CD14-positive monocyte (primary cell): Measurements from ENCODE around the gene FGGY. TPM values are rescaled to one million over a fixed set of nuclear protein-coding genes. Genes with fewer than 3 reads are reported as not detected.

Source experiments
- DNase-seq, 3 donors: peaks; one replicate each; pipeline ENCODE4 v3.0.0-alpha.2; 2011 to 2022
- H2AFZ ChIP-seq: 2 replicates; pipeline ENCODE4 v1.6.0; 2012; ENCODE audit warnings: mild to moderate bottlenecking, low read depth, low read length, inconsistent platforms; ENCODE audit not compliant: insufficient read depth, poor library complexity, severe bottlenecking
- H3K27ac ChIP-seq, 2 donors: 1 replicate in 1 of 2; 2 replicates in 1 of 2; pipeline ENCODE4 v1.5.1; 2012 to 2013; ENCODE audit warnings: low read length in 2 of 2, control low read depth in 1 of 2, inconsistent platforms in 1 of 2, low read depth in 1 of 2, mild to moderate bottlenecking in 1 of 2
- H3K27me3 ChIP-seq, 2 donors: one replicate each; pipeline versions ENCODE4 v1.6.0 to v1.6.1; 2011 to 2013; ENCODE audit warnings: low read length in 2 of 2; ENCODE audit not compliant: control insufficient read depth in 2 of 2, insufficient read depth in 2 of 2
- H3K36me3 ChIP-seq, 2 donors: replicated peaks in 1 of 2; 1 replicate in 1 of 2; 2 replicates in 1 of 2; pipeline versions ENCODE4 v1.5.1 to v1.6.1; 2012 to 2013; ENCODE audit warnings: low read length in 2 of 2, control low read depth in 1 of 2, inconsistent platforms in 1 of 2, mild to moderate bottlenecking in 1 of 2; ENCODE audit not compliant: insufficient read depth in 2 of 2, control insufficient read depth in 1 of 2
- H3K4me1 ChIP-seq, 2 donors: 1 replicate in 1 of 2; 2 replicates in 1 of 2; pipeline versions ENCODE4 v1.5.1 to v1.6.1; 2012 to 2013; ENCODE audit warnings: low read length in 2 of 2, control low read depth in 1 of 2, inconsistent platforms in 1 of 2, mild to moderate bottlenecking in 1 of 2, moderate library complexity in 1 of 2; ENCODE audit not compliant: insufficient read depth in 2 of 2, control insufficient read depth in 1 of 2
- H3K4me2 ChIP-seq: replicated peaks from 2 replicates; pipeline ENCODE3; 2012; ENCODE audit warnings: low read length, moderate library complexity, mild to moderate bottlenecking; ENCODE audit not compliant: poor library complexity, severe bottlenecking; ENCODE audit errors: extremely low read depth
- H3K4me3 ChIP-seq, 3 experiments: fragments of 200-600 bp in 1 of 3; sonication (generic) in 1 of 3; replicated peaks in 1 of 3; 1 replicate in 2 of 3; 2 replicates in 1 of 3; pipeline ENCODE4 v1.5.1; 2011 to 2013; ENCODE audit warnings: low read length in 3 of 3, mild to moderate bottlenecking in 3 of 3, control low read depth in 2 of 3, low read depth in 2 of 3, inconsistent platforms in 1 of 3, moderate library complexity in 1 of 3
- H3K79me2 ChIP-seq: 2 replicates; pipeline ENCODE4 v1.6.0; 2012; ENCODE audit warnings: mild to moderate bottlenecking, control low read depth, inconsistent platforms, low read length, moderate library complexity; ENCODE audit not compliant: insufficient read depth
- H3K9ac ChIP-seq: 2 replicates; pipeline ENCODE4 v1.6.0; 2017; ENCODE audit warnings: low read length, mild to moderate bottlenecking; ENCODE audit not compliant: insufficient read depth, poor library complexity, severe bottlenecking
- H3K9me3 ChIP-seq, 2 donors: replicated peaks in 1 of 2; 1 replicate in 1 of 2; 2 replicates in 1 of 2; pipeline versions ENCODE4 v1.5.1 to v1.6.1; 2012 to 2013; ENCODE audit warnings: low read length in 2 of 2, control low read depth in 1 of 2; ENCODE audit not compliant: control insufficient read depth in 1 of 2, insufficient read depth in 1 of 2
- H4K20me1 ChIP-seq: 2 replicates; pipeline ENCODE4 v1.6.0; 2012; ENCODE audit warnings: mild to moderate bottlenecking, low read length, control low read depth, moderate library complexity; ENCODE audit not compliant: insufficient read depth
- H3K27ac Mint-ChIP-seq, 7 donors: one replicate each; pipeline ENCODE4 v1.8.0; 2020; ENCODE audit warnings: mild to moderate bottlenecking in 7 of 7, mixed read lengths in 7 of 7, moderate library complexity in 6 of 7, inconsistent platforms in 2 of 7
- H3K27me3 Mint-ChIP-seq, 3 donors: one replicate each; pipeline ENCODE4 v1.8.0; 2021 to 2022; ENCODE audit warnings: low read depth in 3 of 3, mild to moderate bottlenecking in 3 of 3, mixed read lengths in 3 of 3, moderate library complexity in 3 of 3, inconsistent platforms in 1 of 3
- H3K36me3 Mint-ChIP-seq, 2 donors: one replicate each; pipeline ENCODE4 v1.8.0; 2020; ENCODE audit warnings: mixed read lengths in 2 of 2, inconsistent platforms in 1 of 2, mild to moderate bottlenecking in 1 of 2
- H3K4me1 Mint-ChIP-seq: one replicate; pipeline ENCODE4 v1.8.0; 2020; ENCODE audit warnings: mild to moderate bottlenecking, mixed read lengths
- H3K4me3 Mint-ChIP-seq, 2 donors: one replicate each; pipeline ENCODE4 v1.8.0; 2020; ENCODE audit warnings: mild to moderate bottlenecking in 2 of 2, mixed read lengths in 2 of 2, moderate library complexity in 1 of 2
- H3K9me3 Mint-ChIP-seq, 7 donors: one replicate each; pipeline ENCODE4 v1.8.0; 2020 to 2022; ENCODE audit warnings: mixed read lengths in 7 of 7, mild to moderate bottlenecking in 6 of 7, moderate library complexity in 6 of 7, inconsistent platforms in 2 of 7
- WGBS: methylation state at CpG from one replicate; pipeline ENCODE4 v1.1.5; 2013; ENCODE audit warnings: missing lambda C conversion rate; ENCODE audit not compliant: insufficient coverage; 5-methylcytosine and 5-hydroxymethylcytosine counted together
- intact Hi-C, 2 donors: fragments of 100-400 bp; cut with micrococcal nuclease; formaldehyde crosslinking; loops; one replicate each; pipeline versions ENCODE4 v1.15.0 to v1.15.1; 2023
- polyA plus RNA-seq, 3 donors: library from polyadenylated mRNA; depleted of rRNA in 1 of 3; unstranded in 2 of 3; stranded (reverse) in 1 of 3; fragments of 300-500 nt in 2 of 3; fragments of >200 nt in 1 of 3; fragmentation: Illumina TruSeq in 2 of 3; gene quantifications; 1 replicate in 2 of 3; 2 replicates in 1 of 3; pipeline ENCODE4 v1.2.3, GENCODE V29; 2012 to 2021
- TF ChIP-seq, protein P1 (sequence below): fragments of 200-600 bp; IDR thresholded peaks from one replicate; pipeline ENCODE4 v1.8.0; 2022; ENCODE audit warnings: antibody characterized with exemption, mild to moderate bottlenecking

FGGY gene
- polyA plus RNA-seq, 3 donors = 2.3 to 4.3 (median 2.9) TPM

DNA sequence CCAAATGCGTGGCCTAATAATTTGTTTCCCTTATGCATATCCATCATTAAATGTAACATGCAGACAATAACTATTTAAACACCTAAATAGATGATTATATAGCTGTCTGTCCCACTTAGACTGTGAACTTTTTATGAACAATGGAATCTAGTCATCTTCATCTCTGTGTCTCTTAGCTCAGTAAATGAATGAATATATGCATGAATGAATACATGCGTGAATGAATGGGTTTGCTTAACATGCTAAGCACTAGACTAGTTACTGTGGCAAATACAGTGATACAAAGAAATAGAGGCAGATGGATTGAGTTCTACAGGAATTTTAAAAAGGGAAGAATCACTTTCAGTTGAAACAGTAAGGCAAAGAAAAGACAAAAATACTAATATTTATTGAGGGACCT is 232.0 kb downstream of the FGGY start:
- Histone ChIP-seq H3K36me3 (no peaks in the 10 kb centered on the region), H3K27ac (no peak overlapping the region), H3K9me3 (peaks cover 0 to 4% of the 10 kb centered on the region in 2 donors), H3K27me3 (no peaks in the 10 kb centered on the region), H4K20me1 (no peaks in the 10 kb centered on the region), H3K4me2 (no peak overlapping the region), H2AFZ (no peak overlapping the region), H3K9ac (no peak overlapping the region), H3K4me1 (no peaks in the 10 kb centered on the region), H3K4me3 (no peak overlapping the region), H3K79me2 (no peaks in the 10 kb centered on the region)
- WGBS = 100% methylated on average over 1 of the region's 2 CpGs
- DNase-seq = no peak
- TF ChIP-seq, protein P1, sequence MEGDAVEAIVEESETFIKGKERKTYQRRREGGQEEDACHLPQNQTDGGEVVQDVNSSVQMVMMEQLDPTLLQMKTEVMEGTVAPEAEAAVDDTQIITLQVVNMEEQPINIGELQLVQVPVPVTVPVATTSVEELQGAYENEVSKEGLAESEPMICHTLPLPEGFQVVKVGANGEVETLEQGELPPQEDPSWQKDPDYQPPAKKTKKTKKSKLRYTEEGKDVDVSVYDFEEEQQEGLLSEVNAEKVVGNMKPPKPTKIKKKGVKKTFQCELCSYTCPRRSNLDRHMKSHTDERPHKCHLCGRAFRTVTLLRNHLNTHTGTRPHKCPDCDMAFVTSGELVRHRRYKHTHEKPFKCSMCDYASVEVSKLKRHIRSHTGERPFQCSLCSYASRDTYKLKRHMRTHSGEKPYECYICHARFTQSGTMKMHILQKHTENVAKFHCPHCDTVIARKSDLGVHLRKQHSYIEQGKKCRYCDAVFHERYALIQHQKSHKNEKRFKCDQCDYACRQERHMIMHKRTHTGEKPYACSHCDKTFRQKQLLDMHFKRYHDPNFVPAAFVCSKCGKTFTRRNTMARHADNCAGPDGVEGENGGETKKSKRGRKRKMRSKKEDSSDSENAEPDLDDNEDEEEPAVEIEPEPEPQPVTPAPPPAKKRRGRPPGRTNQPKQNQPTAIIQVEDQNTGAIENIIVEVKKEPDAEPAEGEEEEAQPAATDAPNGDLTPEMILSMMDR = no peak
- Mint-ChIP-seq H3K4me3 (no peak overlapping the region), H3K27me3 (no peaks in the 10 kb centered on the region), H3K4me1 (no peaks in the 10 kb centered on the region), H3K36me3 (peaks cover 0 to 2% of the 10 kb centered on the region in 2 donors), H3K9me3 (peaks cover 0 to 13% (median 3%) of the 10 kb centered on the region in 7 donors), H3K27ac (no peak overlapping the region)
- intact Hi-C loops = no loop called here

DNA sequence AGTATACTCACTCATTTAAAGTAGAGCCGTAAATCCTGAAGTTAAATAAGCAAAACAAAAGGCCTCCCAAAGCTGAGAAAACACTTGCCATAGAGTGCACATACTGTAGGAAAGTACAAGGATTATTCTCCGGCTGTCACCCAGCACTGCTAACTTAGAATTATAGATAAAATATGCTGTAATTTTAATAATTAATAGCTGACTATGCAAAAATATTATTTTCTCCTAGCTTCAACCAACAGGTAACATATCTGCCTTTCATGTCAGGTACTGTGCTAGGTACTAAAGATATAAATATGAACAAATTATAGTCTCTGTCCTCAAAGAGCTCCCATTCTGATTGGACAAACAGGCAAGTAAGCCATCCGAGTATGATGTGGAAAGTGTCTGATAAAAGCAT is 233.2 kb downstream of the FGGY start:
- peaks cover 0 to 17% (median 5%) of the 10 kb centered on the region in 7 donors for H3K9me3 Mint-ChIP-seq
- Histone ChIP-seq H3K9ac (no peak overlapping the region), H3K4me2 (no peak overlapping the region), H3K27ac (no peak overlapping the region), H2AFZ (no peak overlapping the region), H3K4me1 (no peaks in the 10 kb centered on the region), H3K79me2 (no peaks in the 10 kb centered on the region), H3K27me3 (no peaks in the 10 kb centered on the region), H3K9me3 (peaks cover 0 to 4% of the 10 kb centered on the region in 2 donors), H4K20me1 (no peaks in the 10 kb centered on the region), H3K36me3 (no peaks in the 10 kb centered on the region), H3K4me3 (no peak overlapping the region)
- WGBS = no CpG with 5 or more reads among the region's 3 CpGs
- no peak overlapping the region for H3K27ac Mint-ChIP-seq
- no peak for DNase-seq
- no peaks in the 10 kb centered on the region for H3K27me3 Mint-ChIP-seq
- TF ChIP-seq, protein P1 = no peak
- H3K4me1 Mint-ChIP-seq = no peaks in the 10 kb centered on the region
- no peak overlapping the region for H3K4me3 Mint-ChIP-seq
- intact Hi-C loops = no loop called here
- no peaks in the 10 kb centered on the region for H3K36me3 Mint-ChIP-seq
